ENCODE data around the gene NACC2.

The NACC2 gene

DNA sequence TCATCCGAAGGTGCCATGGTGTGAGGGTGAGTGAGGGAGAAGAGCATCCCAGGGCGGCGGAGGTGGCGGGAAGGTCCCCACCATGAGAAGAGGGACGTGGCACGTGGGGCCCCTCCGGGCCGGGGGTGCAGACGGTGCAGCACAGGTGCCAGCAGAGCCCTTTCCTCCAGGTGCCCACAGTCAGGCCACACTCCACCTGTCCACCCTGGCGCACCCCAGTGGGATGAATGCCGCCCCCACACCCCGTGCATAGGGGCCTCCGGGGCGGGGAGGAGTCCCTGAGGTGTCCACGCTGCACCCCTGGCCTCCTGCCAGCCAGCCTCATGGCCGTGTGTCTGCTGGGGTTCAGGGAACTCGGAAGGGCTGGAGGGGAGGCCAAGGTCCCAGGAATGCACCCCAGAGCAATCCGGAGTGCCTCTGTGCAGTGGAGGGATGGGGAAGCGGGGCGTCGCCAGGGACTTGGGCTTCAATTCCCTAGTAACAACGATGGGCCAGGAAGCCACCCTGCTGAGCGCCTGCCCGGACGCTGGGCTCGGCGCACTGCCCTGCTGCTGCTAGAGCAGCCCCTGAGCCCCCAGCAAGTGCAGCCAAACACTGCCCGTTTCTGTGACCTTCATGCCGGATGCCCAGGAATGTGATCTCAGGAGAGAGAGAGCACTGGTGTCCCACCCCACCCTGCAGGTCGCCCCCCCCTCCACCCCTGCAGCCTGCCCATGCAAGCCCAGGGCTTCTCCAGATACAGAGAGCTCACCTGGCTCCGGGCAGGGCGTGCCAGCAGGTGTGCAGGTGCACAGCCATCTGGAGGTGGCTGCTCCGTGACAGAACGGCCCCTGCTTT is 8.8 kb upstream of the NACC2 start:
- TF ChIP-seq ZFX (IDR thresholded peaks at IDR 0.05; ENCODE audit: borderline replicate concordance) (no peak), CTCF (IDR thresholded peaks at IDR 0.05) (no peak)
- no peak overlapping the region for H3K27ac ChIP-seq

DNA sequence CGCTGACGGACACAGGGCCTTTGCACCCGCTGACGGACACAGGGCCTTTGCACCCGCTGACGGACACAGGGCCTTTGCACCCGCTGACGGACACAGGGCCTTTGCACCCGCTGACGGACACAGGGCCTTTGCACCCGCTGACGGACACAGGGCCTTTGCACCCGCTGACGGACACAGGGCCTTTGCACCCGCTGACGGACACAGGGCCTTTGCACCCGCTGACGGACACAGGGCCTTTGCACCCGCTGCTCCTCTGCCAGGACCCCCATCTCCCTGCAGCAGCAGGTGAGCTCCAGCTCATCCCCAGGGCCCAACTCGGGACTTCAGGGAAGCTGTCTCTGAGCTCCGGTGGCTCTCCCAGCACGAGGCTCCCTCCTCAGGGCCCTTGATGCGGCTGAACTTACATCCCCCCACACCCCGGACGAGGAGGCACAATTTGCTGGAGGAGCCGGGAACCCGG is 6.6 kb upstream of the NACC2 start:
- H3K27ac ChIP-seq: peak overlapping the region; percentile 66; the same call in 1 of the 2 replicates

DNA sequence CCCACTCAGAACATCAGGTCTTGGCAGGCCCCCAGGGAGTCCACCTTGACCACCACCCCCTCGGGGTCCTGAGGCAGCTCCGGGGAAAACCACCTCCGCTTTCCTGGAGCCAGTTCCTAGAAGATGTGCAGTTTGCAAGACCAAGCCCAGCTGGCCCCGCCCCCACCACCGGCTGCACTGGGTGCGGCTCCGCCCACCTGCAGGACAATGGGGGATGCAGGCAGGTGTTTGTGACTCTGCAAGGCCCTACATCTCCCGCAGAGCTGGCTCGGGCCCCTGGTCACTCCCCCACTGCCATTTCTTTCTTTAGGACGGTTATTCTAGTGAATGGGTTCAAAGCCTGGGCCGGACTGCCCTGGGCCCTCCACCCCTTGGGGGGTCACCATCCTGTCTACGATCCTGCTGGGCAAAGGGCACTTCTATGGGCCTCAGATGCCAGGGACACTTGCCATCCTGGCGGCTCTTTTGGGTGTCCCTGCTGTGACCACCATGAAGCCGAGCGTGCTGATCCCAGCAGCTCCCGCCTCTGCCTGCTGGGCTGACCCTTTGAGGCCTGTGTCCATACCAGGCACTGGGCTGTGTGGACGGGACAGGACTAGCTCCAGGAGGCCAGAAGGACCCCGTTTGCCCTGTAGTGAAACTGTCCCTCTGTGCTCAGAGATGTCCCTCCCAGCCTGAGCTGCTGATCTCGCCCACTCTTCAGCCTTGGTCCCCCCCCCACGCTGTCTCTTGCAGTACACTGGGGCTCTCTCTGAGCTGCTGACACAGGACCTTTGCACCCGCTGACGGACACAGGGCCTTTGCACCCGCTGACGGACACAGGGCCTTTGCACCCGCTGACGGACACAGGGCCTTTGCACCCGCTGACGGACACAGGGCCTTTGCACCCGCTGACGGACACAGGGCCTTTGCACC is 5.9 kb upstream of the NACC2 start:
- no peak overlapping the region for H3K27ac ChIP-seq
- no peak for TF ChIP-seq CTCF (IDR thresholded peaks at IDR 0.05)
- no peak for TF ChIP-seq ZFX (IDR thresholded peaks at IDR 0.05; ENCODE audit: borderline replicate concordance)

DNA sequence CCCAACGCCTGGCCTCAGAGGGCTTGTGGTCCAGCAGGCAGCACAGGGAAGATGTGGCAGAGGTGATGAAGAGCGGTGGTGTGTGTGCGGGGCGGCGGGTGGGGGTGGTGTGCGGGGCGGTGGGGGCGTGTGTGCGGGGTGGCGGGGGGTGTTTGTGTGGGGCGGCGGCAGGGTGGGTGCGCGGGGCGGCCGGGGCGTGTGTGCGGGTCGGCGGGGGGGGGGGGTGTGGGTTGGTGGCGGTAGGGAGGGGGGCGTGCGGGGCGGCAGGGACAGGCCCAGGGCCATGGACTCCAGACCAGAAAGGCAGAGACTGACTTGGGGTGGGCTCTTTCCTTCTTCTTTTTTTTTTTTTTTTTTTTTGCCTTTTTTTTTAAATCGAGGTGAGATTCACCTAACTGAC is 4.5 kb upstream of the NACC2 start:
- H3K27ac ChIP-seq: no peak overlapping the region
- TF ChIP-seq CTCF (IDR thresholded peaks at IDR 0.05): no peak
- TF ChIP-seq ZFX (IDR thresholded peaks at IDR 0.05; ENCODE audit: borderline replicate concordance): no peak

GRCh38 chr9:136098844-136099243 is 3.8 kb upstream of the NACC2 start:
- TF ChIP-seq ZFX (IDR thresholded peaks at IDR 0.05; ENCODE audit: borderline replicate concordance) (no peak), CTCF (IDR thresholded peaks at IDR 0.05) (no peak)
- no peak overlapping the region for H3K27ac ChIP-seq

DNA sequence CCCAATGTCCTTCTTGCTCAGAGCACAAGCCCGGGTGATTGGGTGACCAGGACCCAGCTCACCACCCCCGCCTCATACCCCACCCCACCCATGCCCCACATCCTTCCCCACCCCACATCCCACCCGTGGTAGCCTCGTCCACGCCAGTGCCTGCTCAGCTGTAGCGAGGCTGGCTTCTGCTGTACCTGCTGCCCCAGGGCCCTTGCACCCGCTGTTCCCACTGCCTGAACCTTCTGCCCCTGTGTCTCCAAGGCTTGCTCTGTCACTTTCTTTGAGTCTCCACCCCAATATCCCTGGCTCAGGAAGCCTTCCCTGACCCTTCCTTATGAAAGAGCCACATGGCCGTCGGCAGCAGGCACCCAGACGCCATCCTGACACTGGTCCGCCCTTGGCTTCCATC is 3.1 kb upstream of the NACC2 start:
- TF ChIP-seq CTCF (IDR thresholded peaks at IDR 0.05) (no peak), ZFX (IDR thresholded peaks at IDR 0.05; ENCODE audit: borderline replicate concordance) (no peak)
- H3K27ac ChIP-seq: no peak overlapping the region

DNA sequence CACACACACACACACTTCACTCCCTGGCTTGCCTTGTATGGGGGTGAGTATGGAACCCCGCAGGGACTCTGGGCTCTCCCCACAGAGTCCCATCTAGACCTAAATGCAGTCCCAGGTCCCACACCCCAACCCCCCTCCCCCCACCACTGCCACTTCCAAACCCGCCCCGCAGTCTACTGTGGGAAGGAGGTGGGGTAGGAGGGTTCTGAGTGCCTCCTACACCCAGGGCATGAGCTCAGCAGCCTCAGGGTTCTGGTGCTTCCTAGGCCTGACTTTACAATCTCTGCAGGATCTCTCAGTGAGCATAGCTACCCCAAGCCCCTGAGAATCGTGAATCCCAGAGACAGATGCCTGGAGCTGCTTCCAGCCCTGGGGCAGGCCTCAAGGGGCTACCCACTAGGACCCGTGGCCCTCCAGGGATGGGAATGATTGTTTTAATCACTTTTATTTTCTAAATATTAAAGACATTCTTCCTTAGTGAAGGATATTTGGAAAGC is 1.5 kb upstream of the NACC2 start:
- no peak overlapping the region for H3K27ac ChIP-seq
- TF ChIP-seq ZFX (IDR thresholded peaks at IDR 0.05; ENCODE audit: borderline replicate concordance) (no peak), CTCF (IDR thresholded peaks at IDR 0.05) (no peak)

Measured in 22Rv1 (cell line).